NCI-H146 (cell line): ENCODE data around the gene LRRC3B.

ENCODE experiments used
- DNase-seq: peaks from one replicate; lab custom pipeline; 2025; lab: John Stamatoyannopoulos, UW

LRRC3B gene

GRCh38 chr3:26630669-26631389 is 8.3 kb downstream of the LRRC3B start:
- no peak for DNase-seq

DNA sequence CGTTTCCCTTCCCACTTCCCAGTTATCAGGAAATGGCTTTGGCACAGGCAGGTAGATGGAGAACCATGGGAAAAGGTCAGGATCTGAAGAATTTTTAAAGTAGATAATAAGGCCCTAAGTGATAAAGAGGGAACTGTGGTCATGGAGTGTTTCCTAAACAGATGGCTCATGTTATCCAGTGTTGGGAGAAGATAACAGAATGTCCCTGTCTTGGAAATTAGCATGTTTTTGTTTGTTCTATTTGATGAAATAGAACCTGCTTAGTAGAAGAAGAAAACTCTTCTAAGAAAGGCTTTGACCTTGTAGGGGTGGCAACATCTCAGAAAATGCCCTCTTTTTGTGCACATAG is 8.8 kb downstream of the LRRC3B start:
- no peak for DNase-seq

GRCh38 chr3:26634601-26635000 is 12.0 kb downstream of the LRRC3B start:
- no peak for DNase-seq

DNA sequence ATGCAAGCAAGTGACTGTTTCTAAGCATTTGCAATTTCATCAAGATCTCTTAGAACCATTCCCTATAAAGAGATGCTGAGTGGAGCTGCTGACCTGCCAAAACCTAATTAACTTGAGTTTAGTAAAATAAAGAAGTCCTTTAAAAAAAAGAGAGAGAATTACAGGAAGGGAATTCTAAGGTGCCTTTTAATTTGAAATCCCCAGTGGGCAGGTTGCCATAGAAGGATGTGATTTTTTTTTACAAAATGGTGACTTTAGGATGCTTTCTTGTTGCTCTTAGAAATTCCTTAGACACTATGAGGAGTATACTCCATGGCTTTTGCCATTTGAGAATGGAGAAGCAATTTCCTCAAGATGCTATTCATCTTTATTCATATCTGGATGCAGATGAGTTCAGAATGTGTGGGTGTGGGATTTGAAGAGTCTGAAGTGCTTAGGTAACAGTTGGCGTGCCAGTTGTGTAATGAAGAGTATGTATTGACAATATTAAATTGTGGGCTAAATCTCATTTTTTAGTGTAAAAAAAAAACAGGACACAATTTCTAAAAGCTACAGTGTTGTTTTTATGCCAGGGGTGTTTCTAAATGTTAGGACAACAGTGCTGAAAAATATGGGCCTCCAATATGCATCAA is 13.6 kb downstream of the LRRC3B start:
- DNase-seq, result no peak

DNA sequence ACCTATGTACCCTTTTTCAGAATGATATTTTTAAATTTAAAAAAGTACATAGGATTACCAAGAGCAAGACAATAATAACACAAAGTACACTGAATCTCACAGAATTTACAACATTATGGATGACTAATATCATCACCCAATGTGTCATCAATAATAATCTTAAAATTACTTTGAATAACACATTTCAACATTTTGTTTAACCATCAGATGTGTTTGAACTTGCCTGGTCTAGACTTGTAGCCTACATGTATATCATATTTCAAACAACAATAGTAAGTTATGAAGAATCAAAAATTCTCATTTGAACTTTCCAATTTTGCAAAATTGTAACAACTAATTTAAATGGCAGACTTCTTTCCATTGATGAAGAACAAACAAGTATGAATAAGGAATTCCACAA is 15.1 kb downstream of the LRRC3B start:
- no peak for DNase-seq

DNA sequence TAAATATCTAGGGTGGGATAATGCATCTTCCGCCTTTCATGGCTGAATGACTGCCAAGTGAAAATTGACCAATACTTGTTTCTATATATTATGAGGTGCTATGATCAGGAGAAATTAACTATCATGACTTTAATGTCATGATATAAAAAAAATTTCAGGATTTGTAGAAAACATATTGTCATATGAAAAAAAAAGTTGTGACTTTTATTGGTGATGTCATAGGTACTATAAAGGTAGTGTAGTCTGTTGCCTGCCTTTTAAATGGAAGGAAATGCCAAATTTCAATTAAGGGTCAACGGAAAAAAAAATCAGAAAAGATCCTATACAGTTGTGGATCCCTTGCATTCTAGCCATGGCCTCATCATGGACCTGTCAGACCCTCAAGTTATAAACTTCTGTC is 15.5 kb downstream of the LRRC3B start:
- DNase-seq, result no peak

DNA sequence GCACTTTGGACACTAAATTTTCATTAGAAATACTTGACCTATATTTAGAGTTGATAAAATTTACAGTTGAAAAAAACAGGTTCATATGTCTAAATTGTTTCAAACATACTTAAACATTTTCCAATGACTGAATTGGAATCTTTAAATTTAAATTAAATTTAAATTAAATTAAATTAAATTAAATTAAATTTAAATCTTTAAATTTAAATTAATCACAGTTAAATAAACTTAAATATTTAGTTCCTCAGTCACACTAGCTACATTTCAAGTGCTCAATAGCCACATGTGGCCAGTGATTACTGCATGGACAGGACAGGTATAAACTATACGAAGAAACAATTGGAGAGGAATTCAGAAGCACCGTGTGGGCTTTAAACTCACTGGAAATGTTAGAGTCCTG is 16.8 kb downstream of the LRRC3B start:
- DNase-seq, result no peak

DNA sequence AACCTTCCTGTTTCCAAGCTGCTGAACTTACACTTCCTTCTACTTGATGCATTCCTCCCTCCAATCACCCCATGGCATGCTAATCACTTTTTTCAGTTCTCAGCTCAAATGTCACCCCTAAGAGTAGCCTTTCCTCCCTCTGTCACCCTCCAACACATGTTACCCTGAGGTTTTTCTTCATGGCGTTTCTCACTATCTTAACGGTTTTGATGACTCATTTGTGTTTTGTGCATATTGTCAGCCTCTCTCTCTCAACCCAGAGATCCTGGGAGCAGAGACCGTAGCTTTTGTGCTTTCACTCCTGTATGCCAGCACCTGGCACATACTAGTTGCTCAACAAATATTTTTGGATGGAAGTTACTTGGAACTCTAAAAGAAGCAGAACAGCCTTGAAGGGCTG is 24.5 kb downstream of the LRRC3B start:
- DNase-seq, result no peak

DNA sequence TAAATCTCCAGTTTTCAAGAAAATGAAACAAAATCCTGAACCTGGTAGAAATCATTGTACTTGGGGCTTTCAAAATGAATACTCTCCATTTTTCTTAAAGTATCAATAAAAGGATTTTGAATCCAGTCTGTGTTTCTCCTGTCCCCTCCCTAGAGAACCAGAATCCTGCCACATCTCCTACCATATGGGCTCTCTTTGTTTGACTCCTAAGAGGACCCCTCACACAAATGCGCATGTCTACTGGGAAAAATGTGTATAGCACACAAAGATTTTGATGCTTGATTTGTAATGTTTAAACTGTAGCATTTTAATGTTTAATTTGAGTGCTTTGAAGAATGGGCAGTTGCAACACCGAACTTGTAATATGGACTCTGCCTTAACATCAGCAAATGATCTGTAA is 25.9 kb downstream of the LRRC3B start:
- DNase-seq, result no peak

- no peak for DNase-seq
Measured at GRCh38 chr3:26652164-26652563, 29.6 kb downstream of the LRRC3B start.

- DNase-seq, result no peak
Measured at GRCh38 chr3:26653811-26654425, 31.3 kb downstream of the LRRC3B start.

DNA sequence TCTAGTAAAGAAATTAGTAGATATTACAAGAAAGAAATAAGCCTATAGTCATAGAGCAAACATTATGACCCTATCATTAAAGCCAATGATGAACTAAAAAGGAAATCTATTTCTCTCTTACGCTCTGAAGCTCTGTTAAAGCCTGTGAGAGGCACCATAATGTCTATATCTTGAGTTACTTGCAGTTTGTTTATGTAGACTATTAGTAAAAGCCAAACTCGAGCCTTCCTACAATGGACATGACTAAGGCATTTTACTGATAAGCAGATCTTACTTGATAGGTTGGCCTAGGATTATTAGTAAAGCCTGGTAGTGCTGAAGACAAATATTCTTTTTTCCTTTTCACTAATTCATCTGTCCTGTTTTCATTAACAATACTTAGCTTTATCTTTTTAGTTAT is 32.7 kb downstream of the LRRC3B start:
- DNase-seq, result no peak

DNA sequence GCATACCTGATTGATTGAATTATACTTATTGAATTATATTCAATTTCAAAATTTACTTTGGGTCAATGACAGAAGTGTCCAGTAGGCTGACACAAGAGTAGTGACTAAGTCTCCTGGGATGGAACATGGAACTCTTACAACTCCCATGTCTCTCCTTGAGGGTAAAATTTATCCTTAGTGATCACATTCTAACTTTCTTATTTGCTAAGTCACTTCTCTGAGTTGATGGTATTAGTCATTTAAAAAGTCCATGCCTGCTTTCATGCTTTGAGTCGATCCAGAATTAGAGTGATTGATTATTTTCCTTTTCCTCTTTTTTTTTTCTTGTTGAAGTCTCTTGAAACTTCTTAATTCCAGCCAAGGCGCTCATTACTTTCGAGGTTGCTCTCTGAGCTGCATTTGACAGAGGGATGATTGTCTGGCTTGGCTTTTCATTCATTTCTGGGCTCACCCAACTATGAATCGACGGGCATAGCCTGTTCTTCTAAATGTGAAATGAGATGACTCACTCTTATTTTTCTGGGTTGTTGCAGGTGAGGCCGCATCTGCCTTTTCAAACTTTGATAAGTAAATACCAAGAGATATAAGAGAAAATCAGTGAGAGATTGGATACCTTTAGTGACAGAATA is 34.9 kb downstream of the LRRC3B start:
- DNase-seq, result no peak

- no peak for DNase-seq
Measured at GRCh38 chr3:26668171-26668570, 45.6 kb downstream of the LRRC3B start.

- no peak for DNase-seq
Measured at GRCh38 chr3:26668696-26669095, 46.1 kb downstream of the LRRC3B start.

DNA sequence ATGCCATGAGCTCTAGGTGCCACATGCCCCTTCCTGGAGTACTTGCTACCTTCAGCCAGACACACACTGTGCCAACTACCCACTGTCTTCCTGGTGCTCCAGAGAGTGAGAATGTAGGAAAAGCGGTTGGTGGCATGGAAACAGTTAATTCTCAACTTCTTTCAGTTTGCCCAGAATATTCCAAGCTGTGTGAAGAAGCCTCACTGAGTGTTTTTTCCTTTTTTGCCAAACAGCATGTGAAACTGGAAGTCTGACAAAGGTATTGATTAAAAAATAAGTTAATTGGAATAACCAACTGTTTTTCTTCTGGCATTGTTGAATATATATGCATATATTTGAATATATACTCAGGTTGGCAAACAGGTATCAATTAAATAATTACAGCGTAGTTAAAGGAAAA is 52.8 kb downstream of the LRRC3B start:
- no peak for DNase-seq

GRCh38 chr3:26681632-26682031 is 59.1 kb downstream of the LRRC3B start:
- no peak for DNase-seq

DNA sequence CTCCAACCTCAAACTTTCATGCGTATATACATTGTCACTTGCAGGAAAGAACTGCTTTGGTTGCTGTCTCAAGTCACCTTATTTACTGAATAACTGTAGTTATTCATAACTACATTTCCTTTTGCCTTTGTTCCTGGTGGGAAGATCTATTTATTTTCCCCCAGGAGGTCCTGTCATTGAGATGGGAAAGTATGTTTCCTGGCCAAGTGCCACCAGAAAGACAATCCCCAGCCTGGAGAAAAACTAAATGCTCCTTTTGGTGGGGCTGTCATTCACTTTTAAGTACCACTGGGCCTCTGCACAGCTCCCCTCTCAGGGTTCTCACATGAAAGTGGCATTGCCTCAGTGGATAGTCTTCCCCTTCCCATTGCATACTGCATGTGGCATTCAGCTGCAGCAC is 59.8 kb downstream of the LRRC3B start:
- peak; percentile 0 for DNase-seq

- DNase-seq, result no peak
Measured at GRCh38 chr3:26683902-26684301, 61.3 kb downstream of the LRRC3B start.

DNA sequence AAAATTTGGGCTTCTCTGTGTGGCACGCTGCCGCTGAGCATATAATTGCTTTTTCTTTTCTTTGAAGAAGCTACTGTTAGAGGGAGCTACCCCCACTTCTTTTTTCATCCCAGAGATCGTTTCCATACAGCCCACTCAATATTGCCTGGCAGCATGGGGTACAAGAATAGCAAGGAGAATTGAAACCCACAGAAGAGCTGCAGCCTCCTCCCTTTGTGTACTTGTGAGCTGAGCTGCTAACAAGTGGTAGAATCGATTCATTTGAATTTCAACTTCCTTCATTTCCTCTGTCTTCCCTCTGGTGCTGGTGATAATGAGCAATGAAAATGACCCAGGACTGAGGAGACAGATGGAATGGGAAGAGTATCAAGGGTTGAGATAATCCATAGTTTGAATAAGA is 64.9 kb downstream of the LRRC3B start:
- DNase-seq, result no peak

GRCh38 chr3:26699553-26699952 is 77.0 kb downstream of the LRRC3B start:
- no peak for DNase-seq

DNA sequence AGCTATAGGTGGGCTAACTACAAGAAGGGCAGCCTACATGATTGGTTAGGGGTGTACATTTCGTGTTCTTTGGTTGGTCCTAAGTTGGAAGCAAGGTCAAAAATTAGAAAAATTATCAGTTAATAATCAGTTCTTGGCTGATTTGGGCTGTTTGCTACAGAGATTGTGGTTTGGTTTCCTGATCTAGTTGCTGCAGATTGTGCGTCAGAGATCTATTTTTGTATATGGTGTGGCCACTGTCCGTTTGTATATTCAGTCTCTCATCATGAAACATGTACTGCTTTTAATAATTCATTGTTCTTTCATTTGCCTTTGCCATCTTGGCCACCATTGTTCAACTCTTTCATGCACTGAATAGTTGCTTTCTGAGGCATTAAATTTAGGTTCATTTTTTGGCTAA is 80.9 kb downstream of the LRRC3B start:
- DNase-seq, result no peak

- no peak for DNase-seq
Measured at GRCh38 chr3:26704736-26705135, 82.2 kb downstream of the LRRC3B start.
